Effector CD8-positive, alpha-beta T cell (primary cell): Measurements from ENCODE around the gene INO80E.
A peak's percentile ranks its signal among the peaks of the same experiment; 100 is the strongest.
"Not testable (repeated sequence)": the region's sequence is repeated elsewhere in the genome, so short reads cannot be mapped to it uniquely, and the experiment has no call there.

Experiments
- DNase-seq: peaks from one replicate; lab custom pipeline; 2025; lab: John Stamatoyannopoulos, UW

The INO80E gene

DNA sequence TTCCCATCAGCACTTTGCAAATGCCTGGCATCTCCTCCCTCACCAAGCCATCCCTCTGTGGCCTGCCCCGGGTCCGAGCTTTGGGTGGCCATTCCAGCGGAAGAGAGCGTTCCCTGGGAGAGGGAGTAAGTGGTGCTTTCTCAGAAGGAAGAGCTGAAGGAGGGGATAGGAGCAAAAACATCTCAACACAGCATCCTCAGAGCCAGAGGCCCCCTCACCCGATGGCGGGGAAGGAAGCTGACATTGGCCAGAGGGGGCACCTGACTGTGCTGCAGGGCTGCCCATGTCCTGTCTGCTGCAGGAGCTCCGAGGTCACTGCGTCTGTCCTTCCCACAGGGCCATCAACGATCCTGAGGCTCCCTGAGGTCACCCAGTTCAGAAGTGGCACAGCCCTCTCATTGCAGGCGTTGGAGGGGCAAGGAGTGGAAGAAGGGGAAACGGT is 35.5 kb downstream of the INO80E start:
- DNase-seq = no peak

DNA sequence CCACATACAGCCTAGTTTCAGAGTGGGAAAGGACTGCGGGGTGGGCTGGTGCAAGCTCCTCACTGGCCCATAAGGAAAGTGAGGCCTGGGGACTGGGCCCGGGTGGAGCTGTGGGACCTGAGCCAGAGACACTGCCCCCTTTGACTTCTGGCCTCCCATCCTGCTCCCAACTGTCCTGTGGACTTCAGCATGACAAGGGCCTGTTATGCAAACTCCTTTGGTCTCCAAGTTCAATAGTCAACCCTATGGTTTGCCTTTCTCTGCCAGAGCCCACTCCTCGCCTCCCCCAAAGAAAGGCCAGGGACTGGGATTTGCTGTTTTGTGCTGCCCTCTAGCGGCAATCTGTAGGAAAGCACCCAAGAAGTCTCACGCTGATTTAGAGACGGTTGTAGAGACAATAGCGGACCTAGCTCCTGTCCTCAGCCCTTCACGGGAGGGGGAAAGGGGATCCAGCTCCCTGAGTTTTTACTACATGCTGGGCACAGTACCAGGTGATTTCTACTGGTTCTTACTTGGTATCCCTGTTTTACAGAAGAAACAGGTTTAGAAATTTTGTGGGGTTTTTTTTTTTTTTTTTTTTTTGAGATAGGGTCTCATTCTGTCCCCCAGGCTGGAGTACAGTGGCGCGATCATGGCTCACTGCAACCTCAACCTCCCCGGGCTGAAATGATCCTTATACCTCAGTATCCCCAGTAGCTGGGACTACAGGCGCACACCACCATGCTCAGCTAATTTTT is 36.2 kb downstream of the INO80E start:
- peak; percentile 37 for DNase-seq

DNA sequence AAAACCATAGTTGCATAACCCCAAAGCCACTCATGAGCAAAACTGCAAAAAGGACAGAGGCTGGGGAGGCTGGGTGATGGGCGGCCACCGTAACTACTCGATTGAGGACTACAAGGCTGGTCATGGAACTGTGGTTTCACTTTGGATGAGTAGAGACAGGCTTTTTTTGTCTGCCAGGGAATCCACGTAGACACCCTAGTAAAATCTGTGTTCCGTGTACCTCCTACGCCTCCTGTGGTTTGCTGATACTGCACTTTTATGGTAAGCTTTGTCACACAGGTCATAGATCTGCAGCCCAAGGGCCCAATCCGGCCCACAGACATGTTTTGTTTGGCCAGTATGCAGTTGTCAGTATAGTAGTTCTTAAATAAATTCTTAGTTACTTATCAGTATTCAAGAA is 37.2 kb downstream of the INO80E start:
- DNase-seq = no peak

DNA sequence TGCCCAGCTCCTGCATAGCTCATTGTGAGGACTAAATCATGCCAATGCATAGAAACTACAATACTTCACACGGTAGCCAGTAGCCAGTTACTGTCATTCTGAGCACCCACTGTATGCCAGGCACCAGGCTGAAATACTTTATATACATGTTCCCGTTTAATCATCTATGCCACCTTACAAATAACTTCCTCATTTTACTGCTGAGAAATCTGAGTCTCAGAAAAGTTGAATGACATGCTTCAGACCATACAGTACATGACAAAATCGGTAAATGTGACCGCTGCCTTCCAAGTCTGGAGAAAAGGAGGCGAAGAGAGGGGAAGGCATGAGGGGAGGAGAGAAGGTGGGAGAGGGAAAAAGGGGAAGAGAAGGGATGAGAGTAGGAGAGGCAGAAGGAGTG is 44.2 kb downstream of the INO80E start:
- no peak for DNase-seq

DNA sequence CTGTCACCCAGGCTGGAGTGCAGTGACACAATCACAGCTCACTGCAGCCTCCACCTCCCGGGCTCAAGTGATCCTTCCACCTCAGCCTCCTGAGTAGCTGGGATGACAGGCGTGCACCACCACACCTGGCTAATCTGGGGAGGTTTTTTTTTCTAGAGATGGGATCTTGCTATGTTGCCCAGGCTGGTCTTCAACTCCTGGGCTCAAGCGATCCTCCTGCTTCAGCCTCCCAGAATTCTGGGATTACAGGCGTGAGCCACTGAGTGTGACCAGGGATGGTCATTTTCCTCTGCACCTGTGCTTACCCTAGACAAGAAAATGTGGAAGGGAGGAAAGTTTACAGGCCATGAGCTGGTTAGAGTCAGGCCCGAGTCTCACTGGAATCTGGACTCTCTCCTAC is 44.6 kb downstream of the INO80E start:
- not testable (repeated sequence) for DNase-seq

DNA sequence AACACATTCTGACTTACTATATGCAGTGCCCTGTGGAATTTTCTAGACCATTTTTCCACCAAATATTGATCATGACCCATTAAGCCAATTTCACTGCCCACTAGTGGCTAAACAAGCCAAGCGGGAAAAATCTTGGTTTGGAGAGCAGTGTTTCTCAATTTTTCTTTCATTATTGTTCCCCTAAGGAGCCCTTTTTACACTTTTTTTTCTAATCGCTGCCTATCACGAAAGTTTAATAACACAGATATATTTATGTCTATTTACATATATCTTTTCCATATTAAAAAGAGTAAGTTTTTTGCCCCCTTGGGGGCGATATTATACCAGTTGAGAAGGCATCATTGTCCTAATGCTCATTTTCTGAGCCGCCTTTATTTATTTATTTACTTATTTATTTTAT is 45.8 kb downstream of the INO80E start:
- no peak for DNase-seq

DNA sequence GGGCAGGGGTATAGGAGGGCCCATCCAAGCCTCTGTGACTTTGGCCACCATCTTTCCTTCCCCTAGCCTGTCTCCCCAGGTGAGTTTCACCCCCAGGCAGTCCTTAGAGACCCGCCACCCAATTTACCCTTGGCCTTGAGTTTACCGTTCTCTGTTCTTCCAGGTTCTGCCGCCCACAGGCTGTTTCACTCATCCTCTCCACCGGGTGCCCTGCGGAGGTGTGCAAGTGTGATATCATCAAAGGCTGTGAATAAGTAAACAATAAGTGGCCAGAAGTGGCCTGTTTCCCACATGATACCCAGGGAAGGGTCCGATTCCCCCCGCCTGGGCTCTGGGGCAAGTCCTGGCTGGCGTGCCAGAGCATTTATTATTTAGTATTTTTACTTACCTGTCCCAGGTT is 50.1 kb downstream of the INO80E start:
- DNase-seq = no peak

DNA sequence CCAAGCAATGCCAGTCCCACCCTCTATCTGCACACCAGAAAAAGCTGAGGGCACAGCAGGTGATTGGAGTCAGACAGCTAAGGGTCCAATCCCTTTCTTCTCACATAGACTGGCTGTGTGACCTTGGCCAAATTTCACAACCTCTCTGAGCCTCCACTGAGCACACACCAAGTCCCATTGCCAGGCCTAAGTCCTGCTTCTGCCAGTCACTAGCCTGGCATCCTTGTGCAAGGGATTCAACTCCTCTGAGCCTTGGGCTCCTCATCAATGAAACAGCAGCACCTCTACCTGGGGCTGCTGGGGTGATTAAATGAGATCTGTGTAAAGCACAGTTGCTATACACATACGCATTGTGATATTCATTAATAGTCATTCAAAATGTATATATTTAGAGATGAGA is 50.5 kb downstream of the INO80E start:
- no peak for DNase-seq

DNA sequence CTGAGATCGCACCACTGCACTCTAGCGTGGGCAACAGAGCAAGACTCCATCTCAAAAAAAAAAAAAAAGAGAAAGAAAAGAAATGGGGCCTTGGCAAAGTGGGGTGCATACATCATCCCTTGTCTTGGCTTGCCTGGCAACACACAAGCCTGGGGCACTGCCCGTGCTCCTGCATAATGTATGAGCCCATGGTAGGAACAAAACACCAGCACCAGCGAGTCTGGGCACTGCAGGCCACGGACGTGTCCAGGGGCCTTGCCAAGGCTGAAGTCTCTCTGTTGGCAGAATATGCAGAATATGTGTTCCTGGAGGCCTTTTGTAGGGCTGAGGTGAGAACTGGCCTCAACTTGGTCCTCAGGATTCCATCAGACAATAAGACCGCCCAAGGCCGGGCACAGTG is 53.8 kb downstream of the INO80E start:
- DNase-seq = no peak

DNA sequence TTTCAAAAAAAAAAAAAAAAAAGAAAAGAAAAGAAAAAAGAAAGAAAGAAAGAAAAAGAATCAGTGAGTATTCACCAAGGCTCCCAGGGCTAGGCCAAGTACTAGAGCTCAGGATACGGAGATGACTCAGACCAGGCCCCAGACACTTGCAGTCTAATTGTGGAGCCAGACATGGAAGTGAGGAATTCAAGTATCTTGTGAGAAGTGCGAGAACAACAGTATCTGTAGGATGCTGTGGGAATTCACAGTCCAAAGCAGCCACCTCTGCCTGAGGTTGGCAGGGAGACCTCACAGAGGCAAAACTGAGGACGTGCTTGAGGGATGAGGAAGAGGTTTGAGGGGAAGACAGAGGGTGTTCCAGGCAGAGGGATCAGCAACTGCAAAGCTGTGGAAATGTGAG is 55.5 kb downstream of the INO80E start:
- DNase-seq = no peak

DNA sequence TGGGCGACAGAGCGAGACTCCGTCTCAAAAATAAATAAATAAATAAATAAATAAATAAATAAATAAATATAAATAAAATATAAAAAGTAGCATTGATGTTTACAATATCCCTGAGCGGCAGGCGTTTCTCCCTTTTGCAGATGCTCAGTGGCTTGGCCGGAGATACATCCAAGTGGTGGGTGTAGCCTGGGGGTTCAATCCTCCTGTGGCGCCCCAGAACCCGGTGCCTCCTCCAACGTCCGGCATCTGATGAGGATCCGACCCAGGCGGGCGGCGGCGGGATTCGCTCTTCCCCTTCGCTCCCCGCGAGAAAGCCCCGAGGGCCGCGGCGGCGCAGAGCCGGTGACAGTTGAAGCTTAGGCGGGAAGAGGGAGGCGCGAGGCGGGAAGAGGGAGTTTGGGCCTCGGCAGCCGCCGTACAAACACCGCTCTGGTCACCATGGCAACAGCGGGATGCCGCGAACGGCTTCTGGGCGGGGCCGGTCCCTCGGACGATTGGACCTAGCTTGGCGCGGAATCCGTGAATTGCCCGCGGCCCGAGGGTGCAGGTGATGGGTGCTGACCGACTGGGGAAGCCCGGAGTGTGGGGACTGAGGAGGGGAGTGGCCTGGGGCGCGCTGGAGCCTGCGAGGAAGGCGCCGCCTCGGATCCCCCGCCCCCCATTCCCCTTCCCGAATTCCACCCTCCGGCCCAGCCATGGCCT is 56.8 kb downstream of the INO80E start:
- DNase-seq = peak; percentile 81

DNA sequence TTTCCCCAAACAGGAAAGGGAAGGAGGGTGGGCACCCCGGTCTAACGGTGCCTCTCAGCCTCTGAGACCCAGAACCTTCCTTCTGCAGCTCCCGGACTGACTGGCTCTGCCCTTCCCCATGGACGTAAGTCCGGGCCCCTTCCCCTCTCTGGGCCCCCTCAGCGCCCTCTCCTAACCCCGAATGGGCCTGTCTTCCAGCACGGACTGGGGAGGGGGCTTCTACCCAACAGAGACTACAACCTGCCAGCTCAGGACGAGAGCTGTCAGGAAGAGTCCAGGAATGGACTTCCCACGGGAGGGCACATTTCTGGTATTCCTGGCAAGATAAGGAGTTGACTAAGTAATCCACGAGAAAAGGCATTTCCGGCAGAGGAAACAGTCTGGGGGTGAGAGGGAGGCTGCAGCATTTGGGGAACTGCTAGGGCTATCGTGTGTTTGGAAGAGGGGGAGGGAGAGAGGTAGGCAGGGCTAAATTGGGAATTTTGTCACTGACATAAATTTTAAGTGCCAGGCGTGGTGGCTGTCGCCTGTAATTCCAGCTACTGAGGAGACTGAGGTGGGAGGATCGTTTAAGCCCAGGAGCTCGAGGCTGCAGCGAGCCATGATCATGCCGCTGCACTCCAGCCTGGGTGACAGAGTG is 57.5 kb downstream of the INO80E start:
- no peak for DNase-seq

DNA sequence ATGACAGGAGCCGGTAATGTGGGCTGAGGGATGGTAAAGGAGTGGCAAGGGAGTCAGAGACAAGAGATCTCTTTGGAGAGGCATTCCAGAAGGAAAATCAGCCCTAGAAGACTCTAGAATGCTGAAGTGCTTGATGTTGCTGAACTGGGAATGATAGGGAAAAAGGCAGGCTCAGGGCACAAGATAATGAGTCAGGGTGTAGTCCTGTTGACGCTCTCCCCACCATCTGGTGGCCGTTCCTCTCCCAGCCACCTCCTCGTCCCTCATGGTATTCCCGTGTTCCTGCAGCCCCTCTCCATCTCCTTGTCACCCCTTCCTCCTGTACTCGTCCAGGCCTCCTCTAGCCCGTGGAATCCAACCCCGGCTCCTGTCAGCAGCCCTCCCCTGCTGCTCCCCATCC is 58.4 kb downstream of the INO80E start:
- DNase-seq = no peak

DNA sequence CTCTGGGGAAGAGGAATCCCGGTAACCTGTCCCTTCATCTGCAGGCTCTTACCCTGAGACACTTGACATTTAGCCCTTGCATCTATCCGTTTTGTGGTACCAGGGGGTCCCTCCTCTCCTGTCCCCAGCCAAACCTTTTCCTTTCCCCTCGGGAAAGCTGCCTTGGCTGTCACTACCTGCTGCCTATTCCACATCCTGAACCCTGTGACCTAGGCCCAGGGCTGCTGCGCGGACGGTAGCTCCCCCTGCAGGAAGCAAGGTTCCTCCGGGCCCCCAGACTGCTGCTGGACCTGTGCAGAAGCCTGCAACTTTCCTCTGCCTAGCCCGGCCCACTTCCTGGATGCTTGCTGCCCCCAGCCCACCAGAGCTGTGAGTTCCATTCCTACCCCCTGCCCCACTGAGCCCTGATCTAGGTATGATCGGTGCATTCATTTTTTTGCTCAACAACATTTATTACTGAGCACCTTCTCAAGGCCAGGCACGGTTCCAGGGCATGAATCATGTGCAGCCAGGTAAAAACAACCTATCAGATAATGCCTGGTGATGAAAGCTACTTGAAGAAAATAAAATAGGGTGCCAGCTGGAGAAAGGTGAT is 59.0 kb downstream of the INO80E start:
- peak; percentile 9 for DNase-seq
